Neural progenitor cell (in vitro differentiated cells): ENCODE measurements around the gene SLC26A6.

ENCODE experiments used
- CTCF ChIP-seq: fragments of 200-600 bp; sonication (generic); IDR thresholded peaks from 2 replicates; pipeline ENCODE4 v1.5.1; 2017; ENCODE audit warnings: antibody characterized with exemption, mild to moderate bottlenecking
- EZH2 ChIP-seq: fragments of 200-600 bp; sonication (generic); IDR thresholded peaks from 2 replicates; pipeline ENCODE4 v1.6.1; 2017; ENCODE audit warnings: antibody characterized with exemption, mild to moderate bottlenecking, moderate library complexity
- EZH2phosphoT487 ChIP-seq: fragments of 200-600 bp; sonication (generic); IDR thresholded peaks from 2 replicates; pipeline ENCODE4 v1.6.1; 2017; ENCODE audit warnings: antibody characterized with exemption

GRCh38 chr3:48684054-48684349 lies 48.7 kb upstream of the SLC26A6 start:
- TF ChIP-seq CTCF (no peak), EZH2 (no peak), EZH2phosphoT487 (no peak)
